MM.1S (cell line): ENCODE data around the gene C19orf67.

Experiments
- CTCF ChIP-seq: fragments of 300-600 bp; sonication (generic); IDR thresholded peaks from 2 replicates; pipeline ENCODE4 v1.5.1; 2016; ENCODE audit warnings: antibody characterized with exemption, low read length, mixed read lengths
- EZH2 ChIP-seq: fragments of 300-600 bp; sonication (generic); optimal IDR thresholded peaks from 2 replicates; pipeline ENCODE3; 2017; ENCODE audit warnings: low read depth, mild to moderate bottlenecking, antibody characterized with exemption, low read length, mixed read lengths
- EZH2phosphoT487 ChIP-seq: fragments of 300-600 bp; sonication (generic); IDR thresholded peaks from 2 replicates; pipeline ENCODE4 v1.6.1; 2018; ENCODE audit warnings: antibody characterized with exemption, low read length

- TF ChIP-seq CTCF (no peak), EZH2 (no peak), EZH2phosphoT487 (no peak)
Measured at GRCh38 chr19:14118165-14119051, 32.8 kb upstream of the C19orf67 start.
